ENCODE measurements around the gene SEMA3E.
A peak's percentile ranks its signal among the peaks of the same experiment; 100 is the strongest.
"Not testable (repeated sequence)": the region's sequence is repeated elsewhere in the genome, so short reads cannot be mapped to it uniquely, and the experiment has no call there.

Gene SEMA3E

GRCh38 chr7:83484826-83485225 is 164.1 kb downstream of the SEMA3E start:
- DNase-seq = no peak

- no peak for DNase-seq
Observed at GRCh38 chr7:83484266-83484665, 164.7 kb downstream of the SEMA3E start.

GRCh38 chr7:83478616-83479015 is 170.3 kb downstream of the SEMA3E start:
- no peak for DNase-seq

GRCh38 chr7:83476511-83477050 is 172.4 kb downstream of the SEMA3E start:
- DNase-seq = no peak

GRCh38 chr7:83475420-83475819 is 173.5 kb downstream of the SEMA3E start:
- no peak for DNase-seq

- DNase-seq = no peak
Observed at GRCh38 chr7:83472376-83472775, 176.6 kb downstream of the SEMA3E start.

GRCh38 chr7:83469491-83469890 is 179.4 kb downstream of the SEMA3E start:
- DNase-seq = no peak

GRCh38 chr7:83469076-83469475 is 179.9 kb downstream of the SEMA3E start:
- DNase-seq = no peak

- DNase-seq = peak; percentile 94
Observed at GRCh38 chr7:83468251-83468739, 180.6 kb downstream of the SEMA3E start.

GRCh38 chr7:83467493-83467892 is 181.4 kb downstream of the SEMA3E start:
- no peak for DNase-seq

GRCh38 chr7:83466956-83467355 is 182.0 kb downstream of the SEMA3E start:
- DNase-seq = no peak

- DNase-seq = no peak
Observed at GRCh38 chr7:83466187-83466923, 182.6 kb downstream of the SEMA3E start.

GRCh38 chr7:83465643-83466042 is 183.3 kb downstream of the SEMA3E start:
- no peak for DNase-seq

- not testable (repeated sequence) for DNase-seq
Observed at GRCh38 chr7:83461820-83462219, 187.1 kb downstream of the SEMA3E start.

- DNase-seq = not testable (repeated sequence)
Observed at GRCh38 chr7:83459930-83460653, 188.8 kb downstream of the SEMA3E start.

GRCh38 chr7:83459101-83459929 is 189.6 kb downstream of the SEMA3E start:
- not testable (repeated sequence) for DNase-seq

- no peak for DNase-seq
Observed at GRCh38 chr7:83457022-83457892, 191.7 kb downstream of the SEMA3E start.

- no peak for DNase-seq
Observed at GRCh38 chr7:83456413-83456812, 192.5 kb downstream of the SEMA3E start.

GRCh38 chr7:83455612-83456011 is 193.3 kb downstream of the SEMA3E start:
- no peak for DNase-seq

- DNase-seq = no peak
Observed at GRCh38 chr7:83452256-83452655, 196.7 kb downstream of the SEMA3E start.

GRCh38 chr7:83451501-83452045 is 197.4 kb downstream of the SEMA3E start:
- DNase-seq = no peak

- no peak for DNase-seq
Observed at GRCh38 chr7:83449781-83450180, 199.2 kb downstream of the SEMA3E start.

Data from hematopoietic multipotent progenitor cell treated with erythropoietin and hydrocortisone succinate and interleukin-3 and kit ligand, for 4 days (in vitro differentiated cells).